Stomach (tissue), 9 donors: ENCODE data around the gene FOXI1. TPM values are rescaled to one million over a fixed set of nuclear protein-coding genes. Genes with fewer than 3 reads are reported as not detected.

Experiments
- DNase-seq, 2 donors: peaks; one replicate each; pipeline versions ENCODE4 v3.0.0 to v3.0.0-alpha.2; 2013 to 2019
- H3K27ac ChIP-seq, 5 donors: fragments of 200-600 bp in 4 of 5; sonication (generic) in 4 of 5; one replicate each; pipeline ENCODE4 v1.5.1; 2013 to 2019; ENCODE audit warnings: mild to moderate bottlenecking in 1 of 5, moderate library complexity in 1 of 5
- H3K27me3 ChIP-seq, 3 donors: fragments of 200-600 bp; sonication (generic); one replicate each; pipeline ENCODE4 v1.5.1; 2017 to 2019; ENCODE audit warnings: mixed run types in 1 of 3
- H3K36me3 ChIP-seq, 4 donors: fragments of 200-600 bp; sonication (generic); 1 replicate in 3 of 4; 2 replicates in 1 of 4; pipeline ENCODE4 v1.5.1; 2016 to 2019
- H3K4me1 ChIP-seq, 4 donors: fragments of 200-600 bp; sonication (generic); one replicate each; pipeline ENCODE4 v1.5.1; 2016 to 2019
- H3K4me3 ChIP-seq, 4 donors: fragments of 200-600 bp; sonication (generic) in 3 of 4; one replicate each; pipeline ENCODE4 v1.5.1; 2016 to 2019; ENCODE audit warnings: mild to moderate bottlenecking in 1 of 4
- H3K9me3 ChIP-seq, 4 donors: fragments of 200-600 bp; sonication (generic); one replicate each; pipeline ENCODE4 v1.5.1; 2016 to 2019
- EP300 ChIP-seq: sonication (generic); formaldehyde crosslinking; IDR thresholded peaks from one replicate; pipeline ENCODE4 v1.6.1; 2017; ENCODE audit warnings: antibody characterized with exemption
- POLR2A ChIP-seq, 4 donors: fragments of 450-650 bp; IDR thresholded peaks; one replicate each; pipeline ENCODE4 v1.6.1; 2016; ENCODE audit warnings: antibody characterized with exemption in 4 of 4, control low read depth in 2 of 4, mild to moderate bottlenecking in 1 of 4, moderate library complexity in 1 of 4
- POLR2AphosphoS5 ChIP-seq, 3 donors: sonication (generic); formaldehyde crosslinking; IDR thresholded peaks; one replicate each; pipeline ENCODE4 v1.6.1; 2016; ENCODE audit warnings: antibody characterized with exemption in 3 of 3
- WGBS, 5 donors: extraction: QIAGEN DNeasy Blood & Tissue Kit in 3 of 5; methylation state at CpG; one replicate each; pipeline versions ENCODE4 v1.1.5 to v1.1.7; 2013 to 2018; 5-methylcytosine and 5-hydroxymethylcytosine counted together
- intact Hi-C: fragments of 100-400 bp; cut with DNase I; formaldehyde crosslinking; loops from one replicate; pipeline ENCODE4 v1.15.1; 2023; ENCODE audit warnings: low total_unique reads
- polyA plus RNA-seq, 3 donors: library from polyadenylated mRNA; stranded (reverse); fragments of 200-250 nt; gene quantifications; one replicate each; pipeline ENCODE4 v1.2.3, GENCODE V29; 2013
- total RNA-seq, 5 donors: library from RNA; depleted of rRNA; stranded (reverse); fragments of >200 nt; gene quantifications; one replicate each; pipeline versions ENCODE4 v1.1.0 to v1.2.3, GENCODE V29; 2014 to 2016
- TF ChIP-seq, protein P1 (sequence below), 7 experiments: fragments of 450-650 bp in 4 of 7; fragments of 200-600 bp in 3 of 7; sonication (generic) in 3 of 7; IDR thresholded peaks; one replicate each; pipeline ENCODE4 v1.5.1; 2016 to 2019; ENCODE audit warnings: antibody characterized with exemption in 7 of 7, control low read depth in 2 of 7, mild to moderate bottlenecking in 1 of 7
- donor health status: healthy with polysubstance abuse.
- donor health status: Bipolar disorder and iron deficiency.
- donor health status: healthy.

FOXI1 gene
- total and polyA plus RNA-seq, 8 donors = 0.18 TPM; not detected in 7

DNA sequence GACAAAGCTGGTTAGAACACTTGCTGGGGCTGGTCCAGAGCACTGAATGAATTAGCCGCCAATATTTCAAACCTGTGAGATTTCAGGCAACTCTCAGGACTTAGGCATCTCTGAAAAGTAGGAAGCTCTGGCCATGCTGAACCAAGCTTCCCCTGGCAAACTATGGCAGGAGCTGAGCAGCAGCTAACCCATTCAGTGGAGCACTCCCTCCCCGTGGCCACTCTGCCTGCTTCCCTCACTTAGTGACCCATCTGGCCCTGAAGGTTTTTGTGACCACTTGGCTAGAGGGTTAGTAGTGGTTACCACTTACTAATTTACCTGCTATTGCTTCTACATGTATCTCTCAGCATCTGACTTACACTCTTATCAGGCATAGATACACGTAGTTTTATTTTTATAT lies 25.5 kb downstream of the FOXI1 start:
- intact Hi-C loops = no loop called here
- TF ChIP-seq POLR2AphosphoS5 (IDR thresholded peaks at IDR 0.05) (no peak), EP300 (no peak), POLR2A (IDR thresholded peaks at IDR 0.05) (no peak)
- TF ChIP-seq, protein P1, sequence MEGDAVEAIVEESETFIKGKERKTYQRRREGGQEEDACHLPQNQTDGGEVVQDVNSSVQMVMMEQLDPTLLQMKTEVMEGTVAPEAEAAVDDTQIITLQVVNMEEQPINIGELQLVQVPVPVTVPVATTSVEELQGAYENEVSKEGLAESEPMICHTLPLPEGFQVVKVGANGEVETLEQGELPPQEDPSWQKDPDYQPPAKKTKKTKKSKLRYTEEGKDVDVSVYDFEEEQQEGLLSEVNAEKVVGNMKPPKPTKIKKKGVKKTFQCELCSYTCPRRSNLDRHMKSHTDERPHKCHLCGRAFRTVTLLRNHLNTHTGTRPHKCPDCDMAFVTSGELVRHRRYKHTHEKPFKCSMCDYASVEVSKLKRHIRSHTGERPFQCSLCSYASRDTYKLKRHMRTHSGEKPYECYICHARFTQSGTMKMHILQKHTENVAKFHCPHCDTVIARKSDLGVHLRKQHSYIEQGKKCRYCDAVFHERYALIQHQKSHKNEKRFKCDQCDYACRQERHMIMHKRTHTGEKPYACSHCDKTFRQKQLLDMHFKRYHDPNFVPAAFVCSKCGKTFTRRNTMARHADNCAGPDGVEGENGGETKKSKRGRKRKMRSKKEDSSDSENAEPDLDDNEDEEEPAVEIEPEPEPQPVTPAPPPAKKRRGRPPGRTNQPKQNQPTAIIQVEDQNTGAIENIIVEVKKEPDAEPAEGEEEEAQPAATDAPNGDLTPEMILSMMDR (IDR thresholded peaks at IDR 0.05) = no peak
- no peaks in the 10 kb centered on the region for H3K36me3 ChIP-seq
- 67 to 73% (median 71%) methylated on average over 3 of the region's 3 CpGs for WGBS, 5 donors
- no peak overlapping the region for H3K27ac ChIP-seq
- no peaks in the 10 kb centered on the region for H3K27me3 ChIP-seq
- DNase-seq = no peak
- H3K9me3 ChIP-seq = peaks cover 0 to 25% (median 13%) of the 10 kb centered on the region in 4 donors
- no peak overlapping the region for H3K4me3 ChIP-seq
- no peaks in the 10 kb centered on the region for H3K4me1 ChIP-seq

DNA sequence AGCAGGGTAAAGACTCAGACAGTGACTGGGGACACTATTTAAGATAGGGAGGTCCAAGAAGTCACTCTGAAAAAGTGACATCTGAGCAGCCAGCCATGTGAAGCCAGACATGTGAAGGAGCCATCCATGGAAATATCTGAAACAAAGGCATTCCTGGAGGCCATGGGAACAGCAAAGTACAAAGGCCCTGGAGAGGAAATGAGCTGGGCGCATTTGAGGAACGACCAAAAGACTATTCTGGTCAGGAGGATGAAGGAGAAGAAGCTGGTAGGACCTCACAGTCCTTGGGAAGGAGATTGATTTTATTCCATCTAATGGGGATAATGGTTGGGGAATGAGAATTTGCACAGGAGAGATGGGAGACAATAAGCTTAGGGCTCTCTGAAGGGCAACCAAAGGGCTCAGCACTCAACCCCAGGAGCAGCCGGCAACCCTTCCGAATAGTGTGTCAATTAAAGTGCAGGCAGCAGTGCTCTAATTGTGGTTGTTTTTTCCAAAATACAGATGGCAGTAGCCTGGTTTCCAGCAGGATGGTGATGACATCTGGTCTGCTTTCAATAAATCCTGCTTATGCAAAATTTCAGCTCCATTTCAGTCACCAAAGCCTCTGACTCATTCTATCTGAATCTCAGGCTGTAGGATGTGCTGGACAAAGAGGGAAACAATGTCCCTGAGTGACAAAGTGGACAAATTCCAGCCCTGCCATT lies 26.7 kb downstream of the FOXI1 start:
- peaks cover 0 to 13% (median 4%) of the 10 kb centered on the region in 4 donors for H3K9me3 ChIP-seq
- 60 to 71% (median 71%) methylated on average over 4 of the region's 4 CpGs for WGBS, 5 donors
- no peak overlapping the region for H3K27ac ChIP-seq
- no peaks in the 10 kb centered on the region for H3K36me3 ChIP-seq
- no peak overlapping the region for H3K4me3 ChIP-seq
- H3K4me1 ChIP-seq = no peaks in the 10 kb centered on the region
- peak in 1 of 2 donors; percentile 8 for DNase-seq
- TF ChIP-seq EP300 (no peak), POLR2A (IDR thresholded peaks at IDR 0.05) (no peak), POLR2AphosphoS5 (IDR thresholded peaks at IDR 0.05) (no peak)
- TF ChIP-seq, protein P1 (IDR thresholded peaks at IDR 0.05) = no peak
- no peaks in the 10 kb centered on the region for H3K27me3 ChIP-seq
- intact Hi-C loops = no loop called here

DNA sequence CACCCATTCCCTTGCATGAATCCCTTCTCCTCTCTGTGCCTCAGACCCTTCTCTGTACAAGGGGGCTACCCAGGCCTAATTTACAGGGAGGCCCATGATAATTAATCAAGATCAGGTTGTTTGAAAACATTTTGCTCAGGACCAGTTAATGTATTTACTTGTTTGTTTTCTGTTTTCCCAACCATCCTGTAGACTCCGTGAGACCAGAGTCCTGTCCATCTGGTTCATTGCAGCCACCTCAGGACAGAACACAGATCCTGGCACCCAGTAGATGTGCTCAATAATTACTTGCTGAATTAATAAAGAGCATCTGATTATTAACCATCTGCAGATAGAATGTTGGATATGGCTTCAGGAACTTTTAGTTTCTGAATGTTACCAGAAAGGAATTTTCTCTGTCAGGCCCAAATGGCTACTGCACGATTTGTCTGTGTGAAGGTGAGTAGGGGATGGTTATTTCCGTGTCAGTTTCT lies 27.3 kb downstream of the FOXI1 start:
- no peak for DNase-seq
- intact Hi-C loops = no loop called here
- no peaks in the 10 kb centered on the region for H3K27me3 ChIP-seq
- 58 to 71% (median 67%) methylated on average over 3 of the region's 3 CpGs for WGBS, 5 donors
- no peaks in the 10 kb centered on the region for H3K36me3 ChIP-seq
- TF ChIP-seq POLR2AphosphoS5 (IDR thresholded peaks at IDR 0.05) (no peak), EP300 (no peak), POLR2A (IDR thresholded peaks at IDR 0.05) (no peak)
- TF ChIP-seq, protein P1 (IDR thresholded peaks at IDR 0.05) = no peak
- no peak overlapping the region for H3K27ac ChIP-seq
- no peak overlapping the region for H3K4me3 ChIP-seq
- no peaks in the 10 kb centered on the region for H3K4me1 ChIP-seq
- H3K9me3 ChIP-seq = peaks cover 0 to 9% (median 2%) of the 10 kb centered on the region in 4 donors

GRCh38 chr5:170135796-170136490 lies 30.2 kb downstream of the FOXI1 start:
- Histone ChIP-seq H3K4me3 (no peak overlapping the region), H3K4me1 (no peaks in the 10 kb centered on the region), H3K36me3 (no peaks in the 10 kb centered on the region), H3K27ac (no peak overlapping the region), H3K9me3 (peaks cover 0 to 5% (median 2%) of the 10 kb centered on the region in 4 donors), H3K27me3 (no peaks in the 10 kb centered on the region)
- no peak for TF ChIP-seq EP300
- TF ChIP-seq POLR2AphosphoS5 (IDR thresholded peaks at IDR 0.05) = no peak
- TF ChIP-seq POLR2A (IDR thresholded peaks at IDR 0.05) = no peak
- TF ChIP-seq, protein P1 (IDR thresholded peaks at IDR 0.05) = no peak
- 53 to 72% (median 64%) methylated on average over 4 of the region's 4 CpGs for WGBS, 5 donors
- intact Hi-C loops = no loop called here
- no peak for DNase-seq
